Uterus (tissue), 4 donors: ENCODE measurements around the gene GALK2. TPM values are rescaled to one million over a fixed set of nuclear protein-coding genes. Genes with fewer than 3 reads are reported as not detected.

Source experiments
- DNase-seq, 2 donors: peaks; one replicate each; pipeline ENCODE4 v3.0.0-alpha.2; 2019 to 2020
- H3K27ac ChIP-seq, 2 donors: fragments of 200-600 bp; sonication (generic); 1 replicate in 1 of 2; 2 replicates in 1 of 2; pipeline ENCODE4 v1.5.1; 2016 to 2018
- H3K27me3 ChIP-seq, 2 donors: fragments of 200-600 bp; sonication (generic); one replicate each; pipeline ENCODE4 v1.5.1; 2018 to 2019; ENCODE audit warnings: control low read depth in 1 of 2
- H3K36me3 ChIP-seq, 2 donors: fragments of 200-600 bp; sonication (generic); one replicate each; pipeline ENCODE4 v1.5.1; 2019; ENCODE audit warnings: control low read depth in 1 of 2
- H3K4me1 ChIP-seq, 2 donors: fragments of 200-600 bp; sonication (generic); one replicate each; pipeline ENCODE4 v1.5.1; 2018 to 2019; ENCODE audit warnings: control low read depth in 1 of 2
- H3K4me3 ChIP-seq, 2 donors: fragments of 200-600 bp; sonication (generic); 1 replicate in 1 of 2; 2 replicates in 1 of 2; pipeline ENCODE4 v1.5.1; 2018 to 2019; ENCODE audit warnings: mild to moderate bottlenecking in 1 of 2
- H3K9me3 ChIP-seq, 2 donors: fragments of 200-600 bp; sonication (generic); one replicate each; pipeline ENCODE4 v1.5.1; 2019; ENCODE audit warnings: control low read depth in 1 of 2
- POLR2A ChIP-seq, 2 donors: fragments of 450-650 bp; IDR thresholded peaks; one replicate each; pipeline ENCODE4 v1.6.1; 2016; ENCODE audit warnings: antibody characterized with exemption in 2 of 2, mild to moderate bottlenecking in 1 of 2, moderate library complexity in 1 of 2
- intact Hi-C: fragments of 100-400 bp; cut with DNase I; formaldehyde crosslinking; loops from one replicate; pipeline ENCODE4 v1.15.1; 2023; ENCODE audit warnings: low total_unique reads
- total RNA-seq, 4 donors: library from RNA; depleted of rRNA in 3 of 4; stranded (reverse); fragments of >200 nt in 3 of 4; gene quantifications; one replicate each; pipeline versions ENCODE4 v1.1.0 to v1.2.4, GENCODE V29; 2014 to 2023
- TF ChIP-seq, protein P1 (sequence below), 4 experiments: fragments of 200-600 bp in 2 of 4; fragments of 450-650 bp in 2 of 4; sonication (generic) in 2 of 4; IDR thresholded peaks; one replicate each; pipeline ENCODE4 v1.5.1; 2016 to 2019; ENCODE audit warnings: antibody characterized with exemption in 4 of 4, mild to moderate bottlenecking in 2 of 4, moderate library complexity in 1 of 4
- donor health status: DM: yes; HTN: yes; CAD: no.

Gene GALK2
- total RNA-seq, 4 donors from 2014 or later: 65.1 to 178 (median 79.4) TPM

DNA sequence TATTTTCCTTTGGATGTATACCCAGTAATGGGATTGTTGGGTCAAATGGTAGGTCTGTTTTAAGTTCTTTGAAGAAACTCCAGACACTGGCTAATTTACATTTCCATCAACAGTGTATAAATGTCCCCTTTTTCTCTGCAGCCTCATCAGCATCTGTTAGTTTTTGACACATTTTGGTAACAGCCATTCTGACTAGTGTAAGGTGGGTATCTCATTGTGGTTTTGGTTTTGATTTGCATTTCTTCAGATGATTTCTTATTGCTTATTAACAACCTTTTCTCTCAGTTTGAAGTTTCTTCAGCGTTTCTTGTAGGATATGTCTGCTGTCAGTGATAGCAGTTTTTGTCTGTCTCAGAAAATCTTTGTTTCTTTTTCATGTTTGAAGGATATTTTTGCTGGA, 15.4 kb downstream of the GALK2 start:
- no peak for DNase-seq
- TF ChIP-seq, protein P1, sequence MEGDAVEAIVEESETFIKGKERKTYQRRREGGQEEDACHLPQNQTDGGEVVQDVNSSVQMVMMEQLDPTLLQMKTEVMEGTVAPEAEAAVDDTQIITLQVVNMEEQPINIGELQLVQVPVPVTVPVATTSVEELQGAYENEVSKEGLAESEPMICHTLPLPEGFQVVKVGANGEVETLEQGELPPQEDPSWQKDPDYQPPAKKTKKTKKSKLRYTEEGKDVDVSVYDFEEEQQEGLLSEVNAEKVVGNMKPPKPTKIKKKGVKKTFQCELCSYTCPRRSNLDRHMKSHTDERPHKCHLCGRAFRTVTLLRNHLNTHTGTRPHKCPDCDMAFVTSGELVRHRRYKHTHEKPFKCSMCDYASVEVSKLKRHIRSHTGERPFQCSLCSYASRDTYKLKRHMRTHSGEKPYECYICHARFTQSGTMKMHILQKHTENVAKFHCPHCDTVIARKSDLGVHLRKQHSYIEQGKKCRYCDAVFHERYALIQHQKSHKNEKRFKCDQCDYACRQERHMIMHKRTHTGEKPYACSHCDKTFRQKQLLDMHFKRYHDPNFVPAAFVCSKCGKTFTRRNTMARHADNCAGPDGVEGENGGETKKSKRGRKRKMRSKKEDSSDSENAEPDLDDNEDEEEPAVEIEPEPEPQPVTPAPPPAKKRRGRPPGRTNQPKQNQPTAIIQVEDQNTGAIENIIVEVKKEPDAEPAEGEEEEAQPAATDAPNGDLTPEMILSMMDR (IDR thresholded peaks at IDR 0.05): no peak
- no peak for TF ChIP-seq POLR2A (IDR thresholded peaks at IDR 0.05)

DNA sequence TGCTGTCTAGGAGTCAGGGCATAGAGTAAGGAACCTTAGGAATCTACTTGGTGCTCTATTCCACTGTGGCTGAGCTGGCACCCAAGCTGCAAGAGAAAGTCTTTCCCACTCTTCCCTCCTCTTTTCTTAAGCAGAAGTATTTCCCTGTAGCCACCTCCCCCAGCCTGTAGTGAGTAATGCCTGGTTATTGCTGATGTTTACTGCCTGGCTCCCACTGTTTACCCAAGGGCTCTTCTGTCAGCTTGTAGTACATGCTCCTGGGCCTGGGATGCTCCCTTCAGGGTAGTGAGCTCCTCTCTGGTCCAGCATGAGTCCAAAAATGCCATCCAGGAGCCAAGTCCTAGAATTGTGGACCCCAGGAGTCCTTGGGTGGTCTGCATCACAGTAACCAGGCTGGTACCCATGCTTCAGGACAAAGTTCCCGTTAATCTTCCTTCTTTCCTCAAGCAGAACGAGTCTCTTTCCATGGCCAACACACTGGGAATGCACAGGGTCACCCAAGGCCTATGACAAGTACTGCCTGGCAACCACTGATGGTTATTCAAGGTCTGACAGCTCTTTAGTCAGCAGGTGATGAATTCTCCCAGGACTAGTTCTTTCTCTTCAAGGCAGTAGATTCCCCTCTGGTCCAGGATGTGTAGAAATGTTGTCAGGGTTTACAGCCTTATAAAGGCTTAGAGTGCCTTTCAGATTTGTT, 17.6 kb downstream of the GALK2 start:
- Histone ChIP-seq H3K4me1 (no peaks in the 10 kb centered on the region), H3K9me3 (no peaks in the 10 kb centered on the region), H3K27me3 (no peaks in the 10 kb centered on the region), H3K4me3 (no peak overlapping the region), H3K27ac (no peak overlapping the region), H3K36me3 (no peaks in the 10 kb centered on the region)
- intact Hi-C loops: no loop called here
- TF ChIP-seq, protein P1 (IDR thresholded peaks at IDR 0.05): no peak
- TF ChIP-seq POLR2A (IDR thresholded peaks at IDR 0.05): no peak
- DNase-seq: no peak

More for the DNA sequence above, 15.4 kb downstream of the GALK2 start:
- intact Hi-C loops: no loop called here
- Histone ChIP-seq H3K4me3 (no peak overlapping the region), H3K27me3 (no peaks in the 10 kb centered on the region), H3K4me1 (no peaks in the 10 kb centered on the region), H3K9me3 (no peaks in the 10 kb centered on the region), H3K27ac (no peak overlapping the region), H3K36me3 (no peaks in the 10 kb centered on the region)

DNA sequence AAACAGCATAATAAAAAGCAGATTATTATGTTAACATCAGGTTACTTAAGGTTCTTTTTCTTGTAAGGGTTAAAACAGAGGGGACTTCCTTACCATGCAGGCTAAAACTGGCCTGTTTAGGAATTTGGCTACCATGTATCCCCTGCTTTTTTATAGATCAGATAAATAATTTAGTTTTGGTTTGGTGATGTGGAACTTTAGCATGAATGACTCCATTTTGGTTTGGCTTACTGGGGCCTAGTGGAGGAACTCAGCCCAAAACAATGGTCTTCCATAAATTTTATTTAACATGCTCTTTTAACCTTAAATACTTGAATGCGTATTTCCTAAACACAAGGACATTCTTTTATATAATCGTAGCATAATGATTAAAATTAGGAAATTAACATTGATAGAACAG, 18.9 kb downstream of the GALK2 start:
- intact Hi-C loops: no loop called here
- Histone ChIP-seq H3K9me3 (no peaks in the 10 kb centered on the region), H3K27ac (no peak overlapping the region), H3K36me3 (no peaks in the 10 kb centered on the region), H3K27me3 (no peaks in the 10 kb centered on the region), H3K4me1 (no peaks in the 10 kb centered on the region), H3K4me3 (no peak overlapping the region)
- no peak for DNase-seq
- TF ChIP-seq POLR2A (IDR thresholded peaks at IDR 0.05): no peak
- TF ChIP-seq, protein P1 (IDR thresholded peaks at IDR 0.05): no peak

DNA sequence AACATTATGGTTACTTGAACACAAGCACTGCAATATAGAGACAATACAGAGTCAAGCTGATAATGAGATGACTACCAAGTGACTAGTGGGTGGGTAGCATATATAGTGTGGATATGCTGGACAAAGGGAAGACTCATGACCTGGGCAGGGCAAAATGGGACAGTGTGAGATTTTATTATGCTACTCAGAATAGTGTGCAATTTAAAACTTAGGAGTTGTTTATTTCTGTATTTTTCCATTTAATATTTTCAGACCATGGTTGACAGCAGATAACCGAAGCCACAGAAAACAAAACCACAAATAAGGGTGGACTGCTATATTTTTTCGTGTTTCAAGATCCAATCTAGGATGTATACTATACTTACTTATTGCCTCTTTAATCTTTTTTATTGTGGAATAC, 19.6 kb downstream of the GALK2 start:
- no peaks in the 10 kb centered on the region for H3K9me3 ChIP-seq
- H3K4me1 ChIP-seq: no peaks in the 10 kb centered on the region
- H3K27ac ChIP-seq: no peak overlapping the region
- intact Hi-C loops: no loop called here
- H3K27me3 ChIP-seq: no peaks in the 10 kb centered on the region
- DNase-seq: no peak
- H3K4me3 ChIP-seq: no peak overlapping the region
- H3K36me3 ChIP-seq: no peaks in the 10 kb centered on the region
- no peak for TF ChIP-seq POLR2A (IDR thresholded peaks at IDR 0.05)
- TF ChIP-seq, protein P1 (IDR thresholded peaks at IDR 0.05): no peak

DNA sequence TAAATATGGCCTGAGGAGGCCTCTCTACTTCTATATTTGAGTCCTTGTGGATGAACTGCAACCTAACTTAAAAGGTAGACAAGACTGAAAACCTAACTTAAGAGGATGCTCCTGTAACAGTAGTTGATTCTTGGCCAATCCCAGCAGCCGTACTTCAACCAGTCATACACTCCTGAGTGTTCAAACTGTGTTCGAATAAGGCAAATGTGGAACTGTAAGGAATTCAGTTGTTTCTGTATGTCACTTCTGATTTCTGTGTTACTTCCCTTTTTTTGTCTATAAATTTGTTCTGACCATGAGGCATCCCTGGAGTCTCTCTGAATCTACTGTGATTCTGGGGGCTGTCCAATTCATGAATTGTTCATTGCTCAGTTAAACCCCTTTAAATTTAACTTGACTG, 20.5 kb downstream of the GALK2 start:
- Histone ChIP-seq H3K27ac (no peak overlapping the region), H3K4me1 (no peaks in the 10 kb centered on the region), H3K9me3 (no peaks in the 10 kb centered on the region), H3K36me3 (no peaks in the 10 kb centered on the region), H3K4me3 (no peak overlapping the region), H3K27me3 (no peaks in the 10 kb centered on the region)
- TF ChIP-seq, protein P1 (IDR thresholded peaks at IDR 0.05): no peak
- TF ChIP-seq POLR2A (IDR thresholded peaks at IDR 0.05): no peak
- no peak for DNase-seq
- intact Hi-C loops: no loop called here
